SKM-1 treated with dmso at 0.1 percent for 144 hours (cell line): Measurements from ENCODE around the gene GPAT2.
"Not testable (repeated sequence)": the region's sequence is repeated elsewhere in the genome, so short reads cannot be mapped to it uniquely, and the experiment has no call there.

Experiments used
- DNase-seq: peaks from one replicate; lab custom pipeline; 2025; ENCODE audit not compliant: unreplicated experiment; lab: John Stamatoyannopoulos, UW

GPAT2 gene

GRCh38 chr2:96034792-96035191 lies at the start of gene GPAT2:
Gene GPAT2 (minus strand): TSS chr2:96034916. CDS start chr2:96032359, 2,557 bp downstream.
- DNase-seq = not testable (repeated sequence)

GRCh38 chr2:96083989-96084857 lies 49.5 kb upstream of the GPAT2 start:
- no peak for DNase-seq

GRCh38 chr2:96083064-96083939 lies 48.6 kb upstream of the GPAT2 start:
- DNase-seq = no peak

GRCh38 chr2:96082211-96083063 lies 47.7 kb upstream of the GPAT2 start:
- peak; percentile 65 for DNase-seq

GRCh38 chr2:96081042-96081441 lies 46.3 kb upstream of the GPAT2 start:
- no peak for DNase-seq

- no peak for DNase-seq
Observed at GRCh38 chr2:96075199-96075771, 40.6 kb upstream of the GPAT2 start.

GRCh38 chr2:96074156-96074555 lies 39.4 kb upstream of the GPAT2 start:
- no peak for DNase-seq

GRCh38 chr2:96073170-96073775 lies 38.6 kb upstream of the GPAT2 start:
- no peak for DNase-seq

- DNase-seq = no peak
Observed at GRCh38 chr2:96072746-96073145, 38.0 kb upstream of the GPAT2 start.

- not testable (repeated sequence) for DNase-seq
Observed at GRCh38 chr2:96071977-96072491, 37.3 kb upstream of the GPAT2 start.

GRCh38 chr2:96071087-96071976 lies 36.6 kb upstream of the GPAT2 start:
- DNase-seq = not testable (repeated sequence)

- DNase-seq = not testable (repeated sequence)
Observed at GRCh38 chr2:96070351-96070750, 35.6 kb upstream of the GPAT2 start.

GRCh38 chr2:96069878-96070277 lies 35.2 kb upstream of the GPAT2 start:
- not testable (repeated sequence) for DNase-seq

GRCh38 chr2:96067902-96068581 lies 33.3 kb upstream of the GPAT2 start:
- DNase-seq = not testable (repeated sequence)

- not testable (repeated sequence) for DNase-seq
Observed at GRCh38 chr2:96067098-96067660, 32.5 kb upstream of the GPAT2 start.

GRCh38 chr2:96066511-96066910 lies 31.8 kb upstream of the GPAT2 start:
- not testable (repeated sequence) for DNase-seq

- DNase-seq = not testable (repeated sequence)
Observed at GRCh38 chr2:96065954-96066353, 31.2 kb upstream of the GPAT2 start.

GRCh38 chr2:96065381-96065930 lies 30.7 kb upstream of the GPAT2 start:
- DNase-seq = no peak
